C4-2B (cell line): ENCODE results near the gene PCSK1N.

Experiments used
- CTCF ChIP-seq: fragments of 450-650 bp; conservative IDR thresholded peaks from 2 replicates; pipeline ENCODE4 v1.5.1; 2017; ENCODE audit warnings: mild to moderate bottlenecking
- ZFX ChIP-seq: fragments of 450-650 bp; IDR thresholded peaks from 2 replicates; pipeline ENCODE4 v1.6.1; 2017

GRCh38 chrX:48784726-48785125 lies 50.7 kb downstream of the PCSK1N start:
- no peak for TF ChIP-seq CTCF
- TF ChIP-seq ZFX, result no peak
